Jurkat, Clone E6-1 (cell line): ENCODE results near the gene MYO6.

Source experiments
- DNase-seq: peaks from one replicate; pipeline ENCODE4 v3.0.0-alpha.2; 2011; ENCODE audit warnings: low read depth, low spot score
- H3K4me3 ChIP-seq: 2 replicates; pipeline ENCODE4 v1.5.1; 2011; ENCODE audit warnings: mild to moderate bottlenecking, low read length, control low read depth, moderate library complexity

The MYO6 gene

DNA sequence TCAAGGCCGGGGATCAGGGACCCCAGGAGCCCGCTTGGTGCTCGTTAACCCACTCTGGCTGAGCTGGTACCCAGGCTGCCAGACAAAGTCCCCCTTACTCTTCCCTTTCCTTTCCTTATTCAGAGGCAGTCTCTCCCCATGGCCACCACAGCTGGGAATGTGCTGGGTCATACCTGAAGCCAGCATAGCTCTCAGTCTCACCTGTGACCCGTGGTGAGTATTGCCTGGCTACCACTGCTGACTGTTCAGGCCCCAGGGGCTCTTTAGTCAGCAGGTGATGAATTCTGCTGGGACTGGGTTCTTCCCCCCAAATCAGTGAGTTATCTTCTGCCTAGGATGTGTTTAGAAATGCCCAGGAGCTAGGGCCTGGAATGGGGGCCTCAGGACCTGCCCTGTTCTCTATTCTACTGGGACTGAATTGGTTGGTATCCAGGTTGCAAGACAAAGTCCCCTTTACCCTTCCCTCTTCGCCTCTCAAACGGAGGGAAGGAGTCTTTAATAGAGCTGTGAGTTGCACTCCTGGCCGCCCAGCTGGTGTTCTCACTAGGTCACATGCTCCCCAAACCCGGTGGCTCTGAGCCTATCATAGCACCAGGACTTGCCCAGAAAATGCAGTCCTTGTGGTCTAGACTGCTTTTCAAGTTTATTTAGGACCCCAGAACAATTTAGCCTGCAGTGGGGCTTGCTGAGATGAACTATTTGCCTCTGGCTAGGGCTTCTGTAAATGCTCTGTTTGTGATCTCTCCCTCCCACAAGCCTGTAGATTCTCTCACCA is 64.6 kb downstream of the MYO6 start:
- no peak overlapping the region for H3K4me3 ChIP-seq
- no peak for DNase-seq

DNA sequence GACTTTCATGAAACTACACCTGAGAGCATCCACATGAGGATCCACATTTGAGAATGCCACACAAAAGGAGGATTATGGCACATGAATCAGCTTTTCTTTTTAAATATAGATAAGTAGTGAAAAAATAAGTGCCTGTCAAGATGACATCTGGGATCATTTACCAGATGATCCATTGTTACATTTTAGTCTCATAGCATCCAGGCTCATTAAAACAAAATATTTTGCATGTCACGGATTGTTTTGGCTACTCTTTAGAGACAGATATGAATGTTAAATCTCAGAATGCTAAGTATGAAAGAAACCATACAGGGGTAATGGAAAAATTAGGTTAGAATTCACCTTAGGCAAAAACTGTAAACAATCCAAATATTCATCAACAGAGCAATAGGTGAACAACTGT is 66.7 kb downstream of the MYO6 start:
- H3K4me3 ChIP-seq, result no peak overlapping the region
- DNase-seq, result no peak

DNA sequence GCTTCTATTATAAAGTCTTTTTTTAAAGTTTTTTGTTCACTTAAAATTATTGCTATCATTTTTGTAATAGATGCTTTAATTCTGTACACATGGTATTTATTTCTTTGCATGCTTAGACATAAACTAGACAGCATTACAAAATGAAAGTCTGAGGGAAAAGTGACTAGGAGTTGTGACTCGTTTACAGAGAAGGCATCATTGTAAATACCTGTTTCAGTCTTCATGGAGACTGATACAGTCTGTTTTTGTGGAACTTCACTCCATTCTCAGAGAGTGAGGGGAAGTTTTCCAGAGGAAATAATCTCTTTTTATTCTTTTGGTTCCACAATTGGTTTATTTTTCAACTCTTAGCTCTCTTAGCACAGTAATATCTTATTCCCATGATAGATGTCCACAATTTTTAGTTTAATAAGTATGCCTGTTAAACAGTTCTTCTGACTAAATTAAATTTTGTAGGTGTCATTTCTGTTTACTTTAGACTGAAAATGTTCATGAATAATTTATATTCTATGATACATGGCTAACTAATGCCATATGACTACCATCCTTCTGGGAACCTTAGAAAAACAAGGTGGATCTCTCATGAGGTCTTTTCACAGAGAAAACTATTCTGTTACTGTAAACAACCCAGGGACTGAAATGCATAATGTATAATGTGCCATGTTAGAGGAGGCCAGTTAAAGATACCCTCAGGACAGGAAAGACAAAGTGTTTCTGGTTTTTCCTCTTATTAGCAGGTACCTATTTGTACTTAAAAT is 69.2 kb downstream of the MYO6 start:
- H3K4me3 ChIP-seq, result no peak overlapping the region
- no peak for DNase-seq

DNA sequence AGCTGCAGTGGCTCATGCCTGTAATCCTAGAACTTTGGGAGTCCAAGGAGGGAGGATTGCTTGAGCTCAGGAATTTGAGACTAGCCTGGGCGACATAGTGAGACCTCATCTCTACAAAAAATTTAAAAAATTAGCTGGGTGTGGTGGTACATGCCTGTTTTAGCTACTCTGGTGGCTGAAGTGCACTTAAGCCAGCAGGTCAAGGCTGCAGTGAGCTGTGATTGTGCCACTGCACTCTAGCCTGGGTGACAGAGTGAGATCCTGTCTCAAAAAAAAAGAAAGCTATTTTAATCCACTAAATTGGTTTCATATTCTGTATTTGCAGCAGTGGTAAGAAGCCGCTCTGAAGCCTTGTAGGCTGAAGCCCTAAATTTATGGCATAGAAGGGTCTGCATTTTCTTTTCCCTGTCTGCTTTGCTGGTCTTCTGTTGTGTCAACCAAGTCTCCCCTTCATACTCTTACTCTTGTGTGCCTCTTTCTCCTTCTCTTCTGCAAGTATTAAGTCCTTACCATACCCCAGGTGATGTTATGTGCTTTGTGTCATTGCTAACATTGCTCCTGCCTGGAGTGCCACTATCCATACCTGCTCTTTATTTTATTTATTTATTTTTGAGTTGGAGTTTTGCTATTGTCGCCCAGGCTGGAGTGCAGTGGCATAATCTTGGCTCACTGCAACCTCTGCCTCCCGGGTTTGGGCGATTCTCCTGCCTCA is 70.9 kb downstream of the MYO6 start:
- no peak overlapping the region for H3K4me3 ChIP-seq
- no peak for DNase-seq

DNA sequence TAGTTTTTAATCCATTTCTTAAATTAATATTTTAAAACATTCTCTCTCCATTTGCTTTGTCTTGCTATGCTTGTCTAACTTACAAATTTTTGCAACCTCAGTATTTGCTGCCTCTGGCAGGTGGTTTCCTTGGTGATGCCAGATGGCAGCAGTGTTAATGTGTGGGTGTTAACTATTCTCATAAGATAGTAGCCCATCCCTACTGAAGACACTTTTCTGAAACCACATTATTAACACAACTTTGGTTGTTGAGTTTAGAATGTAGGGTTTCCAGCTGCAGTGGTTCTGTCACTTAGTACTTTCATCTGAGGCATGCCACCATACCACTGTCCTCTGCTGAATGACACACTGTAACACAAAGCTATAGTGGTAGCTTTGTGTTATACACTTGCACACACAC is 75.1 kb downstream of the MYO6 start:
- H3K4me3 ChIP-seq, result no peak overlapping the region
- no peak for DNase-seq

DNA sequence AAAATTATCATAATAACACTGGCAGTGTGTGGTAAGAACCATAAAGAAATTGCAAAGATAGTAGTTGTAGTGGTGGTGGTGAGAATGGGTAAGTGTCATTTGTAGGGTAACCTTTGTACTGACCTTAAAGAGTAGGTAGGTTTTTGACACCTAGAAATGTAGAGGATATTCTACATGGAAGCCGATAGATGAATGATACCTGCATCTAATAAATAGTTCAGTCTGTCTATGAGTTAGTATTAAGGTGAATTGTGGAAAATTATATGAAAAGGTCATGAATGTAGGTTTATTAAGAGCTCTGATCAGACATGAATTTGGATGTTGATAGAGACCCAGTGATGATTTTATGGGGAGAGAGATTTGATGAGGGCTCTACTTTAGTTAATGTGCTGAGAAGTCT is 78.1 kb downstream of the MYO6 start:
- DNase-seq, result no peak
- H3K4me3 ChIP-seq, result no peak overlapping the region

DNA sequence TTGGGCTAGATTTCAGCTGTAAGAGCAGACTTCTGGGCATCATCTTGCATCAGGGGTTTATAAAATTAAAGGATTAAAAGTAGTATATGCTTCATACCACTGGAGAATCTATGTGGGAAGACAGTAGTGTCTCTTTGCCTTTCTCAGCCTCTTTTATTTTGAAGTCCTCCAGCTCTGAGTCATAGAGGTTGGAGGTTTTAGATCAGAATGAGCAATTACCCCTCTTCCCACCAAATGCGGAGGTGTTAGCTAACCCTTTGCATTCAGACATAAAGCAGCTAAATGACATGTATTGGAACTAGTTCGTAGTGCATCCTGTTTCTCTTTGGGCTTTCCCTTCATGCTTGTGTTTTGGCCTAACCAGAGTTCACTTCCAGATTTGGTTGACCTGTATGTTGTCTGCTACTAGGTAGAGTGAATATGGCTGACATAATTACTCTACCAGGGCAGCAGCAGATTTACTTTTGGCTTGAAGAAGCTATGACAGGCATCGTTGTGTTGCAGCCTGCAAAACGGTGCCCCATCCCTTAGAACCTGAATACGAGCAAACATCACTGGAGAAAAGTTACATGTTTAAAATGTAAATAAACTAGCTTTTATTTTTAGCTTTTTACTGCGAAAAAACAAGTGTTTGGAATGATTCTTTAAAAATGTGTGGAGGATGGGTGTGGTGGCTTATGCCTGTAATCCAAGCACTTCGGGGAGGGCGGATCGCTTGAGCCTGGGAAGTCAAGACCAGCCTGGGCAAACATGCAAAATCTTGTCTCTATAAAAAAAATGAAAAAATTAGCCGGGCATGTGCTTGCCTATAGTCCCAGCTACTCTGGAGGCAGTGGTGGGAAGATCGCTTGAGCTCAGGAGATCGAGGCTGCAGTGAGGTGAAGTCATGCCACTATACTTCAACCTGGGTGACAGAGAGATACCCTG is 82.2 kb downstream of the MYO6 start:
- no peak for DNase-seq
- H3K4me3 ChIP-seq, result no peak overlapping the region

DNA sequence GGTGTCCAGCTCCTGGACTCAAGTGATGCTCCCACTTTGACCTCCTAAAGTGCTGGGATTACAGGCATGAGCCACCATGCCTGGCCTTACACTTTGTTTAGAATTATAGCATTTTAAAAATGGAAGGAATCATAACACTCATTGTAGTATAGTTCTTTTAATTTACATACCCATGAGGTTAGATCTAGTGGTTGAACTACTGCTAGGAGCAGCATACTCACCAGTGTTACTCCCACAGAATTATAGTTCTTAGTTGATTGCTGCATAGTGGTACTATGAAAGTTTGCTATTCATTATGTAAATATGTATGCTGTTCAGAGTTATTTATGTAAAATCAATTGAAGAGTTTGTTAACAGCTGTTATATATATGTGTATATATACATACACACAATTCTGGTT is 85.4 kb downstream of the MYO6 start:
- H3K4me3 ChIP-seq, result no peak overlapping the region
- no peak for DNase-seq

DNA sequence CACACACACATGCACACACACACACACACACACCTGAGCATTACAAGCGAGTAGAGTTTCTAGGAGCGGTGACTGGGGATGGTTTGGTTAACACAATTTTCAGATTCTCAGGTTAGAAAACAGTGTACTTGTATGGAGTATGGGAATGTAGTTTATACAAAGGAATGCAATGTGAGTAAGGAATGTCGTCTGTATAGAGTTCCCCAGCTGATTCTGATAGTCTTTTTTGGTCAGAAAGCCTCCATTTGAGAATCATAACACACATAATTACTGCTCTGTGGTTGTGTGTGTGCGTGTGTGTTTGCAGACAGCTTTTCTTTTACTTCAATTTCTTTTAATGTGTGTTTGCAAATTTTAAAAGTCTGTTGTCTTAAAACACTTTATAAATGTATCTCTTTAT is 93.2 kb downstream of the MYO6 start:
- DNase-seq, result no peak
- H3K4me3 ChIP-seq, result no peak overlapping the region

DNA sequence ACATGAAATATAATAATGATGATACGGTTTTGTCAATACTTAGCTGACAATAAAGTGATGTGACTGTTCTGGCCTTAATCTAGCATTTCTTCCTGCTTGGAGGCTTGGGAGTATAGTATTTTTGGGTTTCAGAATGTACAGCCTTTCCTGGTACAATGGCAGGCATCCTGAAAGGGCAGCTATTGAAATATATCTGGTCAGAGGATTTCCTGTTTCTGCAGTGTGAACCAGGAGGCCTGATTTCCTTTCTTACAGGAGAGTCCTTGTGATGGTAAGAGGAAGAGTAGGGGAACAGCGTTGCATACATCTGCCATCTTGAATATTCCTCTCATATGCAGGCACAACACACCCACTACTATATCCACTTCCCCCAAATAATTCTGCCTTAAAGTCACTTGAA is 93.7 kb downstream of the MYO6 start:
- DNase-seq, result no peak
- H3K4me3 ChIP-seq, result no peak overlapping the region

DNA sequence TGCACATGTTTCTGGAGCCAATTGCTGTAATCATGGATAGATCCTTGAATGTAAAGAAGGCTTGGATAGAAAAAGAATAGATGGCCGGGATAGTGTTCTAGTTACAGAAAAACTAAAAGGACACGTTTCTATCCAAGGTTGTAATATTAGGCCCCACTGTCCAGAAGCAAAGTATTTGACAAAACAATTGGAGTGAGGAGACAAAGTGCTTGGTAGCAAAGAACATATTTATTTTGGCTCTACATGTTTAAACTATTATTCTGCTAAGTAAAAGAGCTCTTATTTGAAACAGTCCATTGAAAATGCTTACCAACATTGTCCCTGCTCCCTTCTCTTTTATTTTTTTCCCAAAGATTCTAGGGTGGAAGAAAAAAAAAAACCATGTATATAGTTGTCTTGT is 94.4 kb downstream of the MYO6 start:
- no peak overlapping the region for H3K4me3 ChIP-seq
- no peak for DNase-seq

DNA sequence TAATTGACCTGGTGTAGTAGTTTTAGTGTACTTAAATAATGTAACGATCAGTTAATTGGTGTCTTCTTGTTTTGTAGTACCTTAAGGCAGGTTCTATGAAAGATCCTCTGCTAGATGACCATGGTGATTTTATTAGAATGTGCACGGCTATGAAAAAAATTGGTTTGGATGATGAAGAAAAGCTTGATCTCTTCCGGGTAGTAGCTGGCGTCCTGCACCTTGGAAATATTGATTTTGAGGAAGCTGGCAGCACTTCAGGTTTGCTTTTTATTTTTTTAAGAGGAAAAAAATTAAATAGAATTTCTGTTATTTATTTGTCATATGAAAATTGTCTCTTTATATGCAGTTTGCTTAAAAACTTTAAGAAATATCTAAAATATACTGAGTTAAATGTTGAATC is 99.2 kb downstream of the MYO6 start:
- no peak for DNase-seq
- H3K4me3 ChIP-seq, result no peak overlapping the region

DNA sequence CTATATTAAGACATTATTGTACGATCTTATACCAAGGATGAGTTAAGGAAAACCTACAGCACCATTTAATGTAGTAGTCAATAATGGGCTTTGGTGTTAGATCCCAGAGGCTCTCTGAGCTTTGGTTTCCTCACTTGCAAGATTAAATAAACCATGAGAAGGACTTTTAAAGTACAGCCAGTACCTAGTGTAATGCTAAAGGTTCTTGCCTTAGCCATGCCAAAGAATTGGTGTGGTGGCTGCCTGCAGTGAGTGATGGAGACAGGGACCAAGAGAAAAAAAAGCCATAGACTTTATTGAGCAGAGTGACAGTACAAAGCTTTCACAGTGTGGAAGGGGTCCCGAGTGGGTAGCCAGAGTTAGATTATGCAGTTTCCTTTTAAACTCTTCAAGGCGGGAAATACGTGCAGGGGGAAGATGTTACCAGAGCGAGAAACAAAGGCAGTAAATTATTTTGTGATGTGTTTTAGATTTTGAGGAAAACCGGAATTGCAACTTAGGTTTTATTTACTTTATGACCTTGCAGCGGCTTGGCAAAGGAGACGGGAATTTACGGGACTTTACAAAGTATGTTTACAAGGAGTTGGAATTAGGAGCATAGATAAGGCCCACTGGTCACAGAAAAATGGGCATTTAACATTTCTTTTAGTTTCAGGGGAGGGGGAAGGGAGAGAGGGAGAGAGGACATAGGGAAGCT is 100.4 kb downstream of the MYO6 start:
- DNase-seq, result no peak
- no peak overlapping the region for H3K4me3 ChIP-seq

DNA sequence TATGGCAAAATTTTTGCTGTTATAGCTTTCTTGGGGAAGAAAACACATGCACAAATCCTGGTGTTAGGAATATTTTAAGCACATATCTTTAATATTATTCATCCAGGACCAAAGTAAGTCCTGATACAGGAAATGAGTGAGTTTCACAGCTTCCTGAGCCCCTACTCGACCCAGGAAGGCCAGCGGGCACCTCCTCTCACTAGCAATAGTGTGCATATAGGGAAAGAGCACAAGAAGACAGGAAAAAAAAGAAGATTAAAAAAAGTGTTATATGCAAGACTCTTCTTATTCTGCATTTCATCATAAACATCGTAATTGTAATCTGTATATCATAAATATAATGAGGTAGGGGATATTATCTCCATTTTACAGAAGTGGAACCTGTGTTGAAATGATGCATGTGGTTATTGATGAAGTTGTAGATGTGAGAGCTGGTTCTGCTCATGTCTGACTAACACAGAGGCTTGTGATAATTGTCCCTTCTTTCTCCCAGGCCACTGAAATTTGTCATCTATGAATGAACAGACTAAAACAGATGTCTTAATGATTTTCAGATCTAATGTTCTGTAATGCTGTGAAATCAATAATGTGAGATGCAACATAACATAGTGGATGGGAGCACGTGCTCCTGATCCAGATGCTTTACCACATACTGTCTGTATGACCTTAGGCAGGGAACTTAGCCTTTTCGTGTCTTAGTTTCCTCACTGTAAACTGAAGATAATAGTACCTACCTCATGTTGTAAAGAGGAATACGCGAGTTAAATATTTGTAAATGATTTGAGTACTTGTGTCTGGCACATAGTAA is 101.2 kb downstream of the MYO6 start:
- no peak for DNase-seq

DNA sequence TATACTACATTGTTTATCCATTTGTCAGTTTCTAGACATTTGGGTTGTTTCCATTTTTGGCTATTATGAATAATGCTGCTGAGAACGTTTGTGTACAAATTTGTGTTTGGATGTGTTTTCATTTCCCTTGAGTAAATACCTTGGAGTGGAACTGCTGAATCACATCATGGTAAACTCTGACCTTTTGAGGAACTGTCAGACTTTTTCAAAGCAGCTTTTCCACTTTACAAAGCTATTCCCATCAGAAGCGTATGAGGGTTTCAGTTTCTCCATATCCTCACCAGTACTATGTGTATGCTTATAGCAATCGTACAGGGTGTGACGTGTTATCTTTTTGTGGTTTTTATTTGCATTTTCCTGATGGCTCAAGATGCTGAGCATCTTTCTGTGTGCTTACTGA is 103.7 kb downstream of the MYO6 start:
- no peak overlapping the region for H3K4me3 ChIP-seq
- no peak for DNase-seq

More for the DNA sequence above, 101.2 kb downstream of the MYO6 start:
- no peak overlapping the region for H3K4me3 ChIP-seq

DNA sequence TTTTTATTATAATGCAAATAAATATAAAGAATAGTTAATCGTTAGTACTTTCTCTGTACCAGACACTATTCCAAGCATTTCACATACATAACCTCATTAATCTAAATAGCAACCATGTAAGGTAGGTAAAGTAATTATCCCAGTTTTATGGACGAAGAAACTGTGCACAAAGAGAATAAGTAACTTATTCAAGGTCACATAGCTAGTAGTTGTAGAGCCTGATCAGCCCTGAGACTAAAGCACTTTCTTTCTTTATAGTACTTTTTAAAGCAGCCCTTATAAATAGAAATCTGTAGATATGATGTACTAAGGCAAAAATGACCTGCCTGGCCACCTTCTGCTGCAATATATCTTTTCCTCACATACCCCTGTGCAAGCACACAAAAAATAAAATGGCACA is 104.8 kb downstream of the MYO6 start:
- no peak overlapping the region for H3K4me3 ChIP-seq

DNA sequence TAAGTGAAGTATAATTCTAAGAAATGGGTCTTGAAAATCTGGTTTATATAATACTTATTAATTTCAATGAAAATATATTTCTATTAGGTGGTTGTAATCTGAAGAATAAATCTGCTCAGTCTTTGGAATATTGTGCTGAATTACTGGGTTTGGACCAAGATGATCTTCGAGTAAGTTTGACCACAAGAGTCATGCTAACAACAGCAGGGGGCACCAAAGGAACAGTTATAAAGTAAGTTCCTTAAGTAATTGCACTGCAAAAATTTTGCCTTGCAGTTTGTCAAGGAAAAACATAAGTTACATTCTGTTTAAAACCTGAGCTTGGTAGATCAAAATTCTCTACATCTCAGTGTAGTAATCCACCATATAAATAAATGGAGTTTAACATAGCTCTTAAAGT is 106.0 kb downstream of the MYO6 start:
- no peak overlapping the region for H3K4me3 ChIP-seq
- DNase-seq, result peak; percentile 41

More for the DNA sequence above, 104.8 kb downstream of the MYO6 start:
- DNase-seq, result no peak

DNA sequence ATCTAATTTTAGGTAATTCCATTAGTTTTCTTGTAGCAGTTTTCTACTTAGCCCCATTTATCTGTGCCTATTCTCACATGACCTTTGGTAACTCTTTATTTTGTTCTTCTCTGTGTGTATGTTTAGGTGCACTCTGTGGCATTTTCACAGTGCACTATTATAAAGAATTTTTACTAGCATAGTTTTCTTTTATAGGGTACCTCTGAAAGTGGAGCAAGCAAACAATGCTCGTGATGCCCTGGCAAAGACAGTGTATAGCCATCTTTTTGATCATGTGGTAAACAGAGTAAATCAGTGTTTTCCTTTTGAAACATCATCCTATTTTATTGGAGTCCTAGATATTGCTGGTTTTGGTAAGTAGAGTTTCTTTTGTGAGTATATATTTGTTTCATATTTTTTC is 107.9 kb downstream of the MYO6 start:
- no peak overlapping the region for H3K4me3 ChIP-seq
- no peak for DNase-seq
